MCF 10A (cell line): Measurements from ENCODE around the gene HK1. TPM values are rescaled to one million over a fixed set of nuclear protein-coding genes. Genes with fewer than 3 reads are reported as not detected.

Source experiments
- BruUV-seq: library from RNA; stranded (reverse); fragments of 400-500 nt; replicated peaks from 2 replicates; lab custom pipeline; 2021; lab: Mats Ljungman, UMichigan
- CTCF ChIA-PET: fragments of 300-600 bp; sonication (Branson Sonifier 250); formaldehyde crosslinking; extraction: SDS; loops from one replicate; lab custom pipeline; 2021; ENCODE audit warnings: antibody characterized with exemption, inconsistent platforms; lab: Yijun Ruan, JAX
- POLR2A ChIA-PET: fragments of 300-600, 350-650 bp; sonication (Branson Sonifier 250); formaldehyde crosslinking; extraction: SDS; loops from one replicate; lab custom pipeline; 2020; ENCODE audit warnings: antibody characterized with exemption, inconsistent platforms; lab: Yijun Ruan, JAX
- DNase-seq: peaks from one replicate; pipeline ENCODE4 v3.0.0-alpha.2; 2018; ENCODE audit not compliant: unreplicated experiment
- H3K27ac Mint-ChIP-seq: one replicate; pipeline ENCODE4 v1.8.0; 2022; ENCODE audit warnings: mild to moderate bottlenecking, low read depth, mixed read lengths; ENCODE audit not compliant: unreplicated experiment
- H3K27me3 Mint-ChIP-seq: one replicate; pipeline ENCODE4 v1.8.0; 2022; ENCODE audit warnings: mixed read lengths; ENCODE audit not compliant: insufficient read depth, unreplicated experiment
- H3K36me3 Mint-ChIP-seq: one replicate; pipeline ENCODE4 v1.8.0; 2022; ENCODE audit warnings: mild to moderate bottlenecking, moderate library complexity, mixed read lengths; ENCODE audit not compliant: insufficient read depth, unreplicated experiment
- H3K4me1 Mint-ChIP-seq: one replicate; pipeline ENCODE4 v1.8.0; 2022; ENCODE audit warnings: mixed read lengths; ENCODE audit not compliant: insufficient read depth, unreplicated experiment
- H3K4me3 Mint-ChIP-seq: one replicate; pipeline ENCODE4 v1.8.0; 2022; ENCODE audit warnings: mild to moderate bottlenecking, moderate library complexity, mixed read lengths; ENCODE audit not compliant: unreplicated experiment
- H3K9me3 Mint-ChIP-seq: one replicate; pipeline ENCODE4 v1.8.0; 2022; ENCODE audit warnings: mixed read lengths; ENCODE audit not compliant: unreplicated experiment
- CTCF ChIP-seq: fragments of 200-600 bp; IDR thresholded peaks from one replicate; pipeline ENCODE4 v1.8.0; 2022; ENCODE audit warnings: antibody characterized with exemption, mild to moderate bottlenecking; ENCODE audit not compliant: unreplicated experiment
- intact Hi-C: fragments of 100-400 bp; cut with micrococcal nuclease; formaldehyde crosslinking; loops from 2 replicates; pipeline ENCODE4 v1.14.1; 2022
- total RNA-seq: library from RNA; stranded (reverse); gene quantifications from 2 replicates; pipeline ENCODE4 v1.2.3, GENCODE V29; 2022

The HK1 gene
- total RNA-seq, 1 experiment from 2014 or later: 134 TPM

DNA sequence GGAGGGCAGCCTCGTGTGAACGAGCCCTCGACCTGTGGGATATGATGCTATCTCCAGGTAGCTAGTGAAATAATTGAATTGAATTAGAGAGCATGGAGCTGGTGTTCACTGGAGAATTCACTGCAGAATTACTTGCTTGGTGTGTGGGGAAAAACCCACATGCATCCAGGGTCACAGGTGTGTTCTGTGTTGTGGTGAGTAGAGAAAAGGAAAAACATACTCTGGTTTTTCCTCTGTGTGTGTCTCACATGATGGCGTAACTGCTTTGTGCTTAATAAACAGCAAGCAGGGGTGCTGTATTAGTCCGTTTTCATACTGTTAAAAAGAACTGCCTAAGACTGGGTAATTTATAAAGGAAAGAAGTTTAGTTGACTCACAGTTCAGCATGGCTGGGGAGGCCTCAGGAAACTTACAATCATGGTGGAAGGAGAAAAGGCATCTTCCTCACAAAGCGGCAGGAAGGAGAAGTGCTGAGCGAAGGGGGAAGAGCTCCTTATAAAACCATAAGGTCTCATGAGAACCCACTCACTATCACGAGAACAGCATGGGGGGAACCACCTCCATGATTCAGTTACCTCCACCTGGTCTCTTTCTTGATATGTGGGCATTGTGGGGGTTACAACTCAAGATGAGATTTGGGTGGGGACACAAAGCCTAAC, 75.8 kb downstream of the HK1 start:
- no peak for DNase-seq
- BruUV-seq: no TSS peak
- H3K36me3 Mint-ChIP-seq: peaks cover 49% of the 10 kb centered on the region
- H3K4me1 Mint-ChIP-seq: peaks cover 29% of the 10 kb centered on the region
- no peaks in the 10 kb centered on the region for H3K27me3 Mint-ChIP-seq
- H3K4me3 Mint-ChIP-seq: no peak overlapping the region
- intact Hi-C loops: no loop called here
- TF ChIP-seq CTCF: no peak
- ChIA-PET CTCF (interaction anchor here (0.6 to 1.8 kb wide), 6 partner anchors 10 to 40 kb away, joined by 3 to 4 read pairs (median 4); no protein-coding TSS in a partner anchor), POLR2A (interaction anchor here (1.1 to 1.5 kb wide), 2 partner anchors 10 to 18 kb away, joined by 3 to 4 read pairs; no protein-coding TSS in a partner anchor)
- H3K9me3 Mint-ChIP-seq: no peaks in the 10 kb centered on the region
- no peak overlapping the region for H3K27ac Mint-ChIP-seq

DNA sequence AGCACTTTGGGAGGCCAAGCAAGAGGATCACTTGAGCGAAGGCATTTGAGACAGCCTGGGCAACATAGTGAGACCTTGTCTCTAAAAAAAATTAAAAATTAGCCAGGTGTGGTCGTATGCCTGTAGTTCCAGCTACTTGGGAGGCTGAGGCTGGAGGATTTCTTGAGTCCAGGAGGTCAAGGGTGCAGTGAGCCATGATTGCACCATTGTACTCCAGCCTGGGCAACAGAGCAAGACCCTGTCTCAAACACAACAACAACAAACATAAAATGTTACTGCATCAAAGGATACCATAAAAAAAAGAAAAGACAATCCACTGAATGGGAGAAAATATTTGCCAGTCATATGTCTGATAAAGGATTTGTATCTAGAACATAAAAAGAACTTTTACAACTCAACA, 77.9 kb downstream of the HK1 start:
- no peak for DNase-seq
- CTCF ChIA-PET: interaction anchor here (0.8 kb wide), 1 partner anchor 117 kb away, joined by 3 read pairs; no protein-coding TSS in a partner anchor
- Mint-ChIP-seq H3K27me3 (no peaks in the 10 kb centered on the region), H3K36me3 (peaks cover 44% of the 10 kb centered on the region), H3K27ac (no peak overlapping the region), H3K4me3 (no peak overlapping the region), H3K9me3 (no peaks in the 10 kb centered on the region), H3K4me1 (peaks cover 46% of the 10 kb centered on the region)
- no TSS peak for BruUV-seq
- TF ChIP-seq CTCF: no peak
- intact Hi-C loops: no loop called here
- POLR2A ChIA-PET: interaction anchor here (0.7 to 1.5 kb wide), 4 partner anchors 11 to 28 kb away, joined by 3 to 4 read pairs (median 4); no protein-coding TSS in a partner anchor

DNA sequence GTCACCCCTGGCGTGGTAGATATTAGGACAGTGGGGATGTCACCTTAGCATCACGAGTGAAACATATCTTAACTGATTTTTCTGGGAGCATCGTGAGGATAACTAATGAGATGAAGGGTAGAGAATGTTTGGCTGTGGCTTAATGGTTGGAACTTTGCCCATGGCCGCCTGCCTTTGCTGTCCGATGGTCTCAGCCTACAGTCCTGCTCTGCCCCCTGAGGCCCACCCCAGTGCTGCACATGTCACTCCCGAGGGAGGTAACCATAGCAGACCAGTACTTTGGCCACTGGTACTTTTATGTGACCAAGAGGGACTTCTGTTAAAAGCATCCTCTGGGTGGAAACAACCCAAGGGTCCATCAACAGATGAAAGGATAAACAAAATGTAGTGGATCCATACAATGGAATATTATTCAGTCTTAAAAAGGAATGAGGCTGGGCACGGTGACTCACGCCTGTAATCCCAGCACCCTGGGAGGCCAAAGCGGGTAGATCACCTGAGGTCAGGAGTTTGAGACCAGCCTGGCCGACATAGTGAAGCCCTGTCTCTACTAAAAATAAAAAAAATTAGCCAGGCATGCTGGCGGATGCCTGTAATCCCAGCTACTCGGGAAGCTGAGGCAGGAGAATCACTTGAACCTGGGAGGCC, 80.0 kb downstream of the HK1 start:
- H3K4me1 Mint-ChIP-seq: peaks cover 54% of the 10 kb centered on the region
- H3K9me3 Mint-ChIP-seq: no peaks in the 10 kb centered on the region
- no peak overlapping the region for H3K4me3 Mint-ChIP-seq
- ChIA-PET CTCF (interaction anchor here (0.6 to 1.4 kb wide), 5 partner anchors 9 to 279 kb away, joined by 3 to 4 read pairs (median 3); no protein-coding TSS in a partner anchor), POLR2A (interaction anchor here (1.2 to 9.0 kb wide), 8 partner anchors 8 to 40 kb away, joined by 3 to 84 read pairs (median 40); no protein-coding TSS in a partner anchor)
- TF ChIP-seq CTCF: no peak
- intact Hi-C loops: no loop called here
- peaks cover 37% of the 10 kb centered on the region for H3K36me3 Mint-ChIP-seq
- H3K27ac Mint-ChIP-seq: no peak overlapping the region
- no peak for DNase-seq
- H3K27me3 Mint-ChIP-seq: no peaks in the 10 kb centered on the region
- BruUV-seq: no TSS peak

- H3K27ac Mint-ChIP-seq: peak overlapping the region; percentile 50
- no peak overlapping the region for H3K4me3 Mint-ChIP-seq
- H3K9me3 Mint-ChIP-seq: no peaks in the 10 kb centered on the region
- H3K27me3 Mint-ChIP-seq: no peaks in the 10 kb centered on the region
- DNase-seq: peak; percentile 73
- intact Hi-C loops: no loop called here
- no TSS peak for BruUV-seq
- CTCF ChIA-PET: interaction anchor here (0.7 to 1.4 kb wide), 4 partner anchors 10 to 113 kb away, joined by 3 to 4 read pairs (median 4); no protein-coding TSS in a partner anchor
- TF ChIP-seq CTCF: no peak
- POLR2A ChIA-PET: interaction anchor here (1.2 to 9.0 kb wide), 9 partner anchors 9 to 41 kb away, joined by 3 to 84 read pairs (median 37); no protein-coding TSS in a partner anchor
- peaks cover 41% of the 10 kb centered on the region for H3K36me3 Mint-ChIP-seq
- peaks cover 53% of the 10 kb centered on the region for H3K4me1 Mint-ChIP-seq
Observed at GRCh38 chr10:69359148-69359547, 80.9 kb downstream of the HK1 start.
